ENCODE results near the gene PHRF1. TPM values are rescaled to one million over a fixed set of nuclear protein-coding genes. Genes with fewer than 3 reads are reported as not detected.
"Not testable (repeated sequence)": the region's sequence is repeated elsewhere in the genome, so short reads cannot be mapped to it uniquely, and the experiment has no call there.

PHRF1 gene
- total RNA-seq, 2 experiments from 2014 or later, result 46.8 to 48.6 TPM

GRCh38 chr11:643366-643765 is 67.1 kb downstream of the PHRF1 start:
- DNase-seq, result no peak
- H3K36me3 Mint-ChIP-seq (ENCODE audit: low read depth), result peaks cover 5% of the 10 kb centered on the region
- CTCF ChIA-PET, result no interaction called here
- peaks cover 9% of the 10 kb centered on the region for H3K4me1 Mint-ChIP-seq
- no peak overlapping the region for H3K27ac Mint-ChIP-seq
- no peaks in the 10 kb centered on the region for H3K9me3 Mint-ChIP-seq
- POLR2A ChIA-PET, result no interaction called here
- peaks cover 10% of the 10 kb centered on the region for H3K27me3 Mint-ChIP-seq
- H3K4me3 Mint-ChIP-seq, result no peak overlapping the region

DNA sequence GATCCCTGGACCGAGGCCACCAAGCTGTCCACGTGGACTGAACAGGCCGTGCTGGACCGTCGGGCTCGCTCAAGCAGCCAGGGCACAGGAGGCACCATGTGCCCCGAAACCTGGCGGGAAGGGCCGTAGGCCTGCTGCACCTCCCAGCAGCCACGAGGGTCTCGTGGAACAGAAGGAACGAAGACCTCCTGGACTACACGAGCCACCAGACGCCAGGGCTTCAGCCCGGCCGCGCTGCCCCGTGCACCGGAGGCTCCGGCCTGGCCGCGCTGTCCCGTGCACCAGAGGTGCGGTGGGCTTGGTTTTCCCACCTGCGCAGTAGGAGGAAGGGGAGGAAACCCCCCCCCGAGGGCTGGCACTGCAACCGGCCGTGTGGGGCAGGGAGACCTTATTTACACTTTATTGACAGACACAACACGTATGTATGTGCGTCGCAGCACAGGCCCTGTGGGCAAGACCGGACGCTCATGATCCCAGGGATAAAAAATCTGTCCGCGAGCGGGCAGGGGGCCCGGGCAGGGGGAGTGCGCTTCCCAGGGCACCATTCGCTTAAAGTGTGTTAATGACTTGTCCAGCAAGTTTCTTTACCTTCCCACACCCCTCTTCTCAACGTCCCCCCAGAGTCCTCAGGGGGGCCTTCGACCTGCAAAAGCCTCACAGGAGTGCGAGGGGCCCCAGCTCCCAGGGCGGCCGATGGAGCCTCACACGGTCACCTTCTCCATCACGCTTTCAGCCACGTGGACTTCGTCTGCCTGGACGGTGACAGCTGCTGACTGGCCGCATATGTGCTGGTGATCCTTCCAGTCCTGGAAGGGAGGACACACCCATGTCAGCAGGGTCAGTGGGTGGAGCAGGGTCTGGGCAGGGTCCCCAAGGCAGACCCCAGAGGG is 67.8 kb downstream of the PHRF1 start:
- Mint-ChIP-seq H3K27me3 (peaks cover 3% of the 10 kb centered on the region), H3K4me1 (peaks cover 5% of the 10 kb centered on the region), H3K36me3 (ENCODE audit: low read depth) (peaks cover 9% of the 10 kb centered on the region), H3K4me3 (no peak overlapping the region), H3K9me3 (no peaks in the 10 kb centered on the region), H3K27ac (no peak overlapping the region)
- CTCF ChIA-PET, result no interaction called here
- POLR2A ChIA-PET, result no interaction called here
- no peak for DNase-seq

- Mint-ChIP-seq H3K27ac (no peak overlapping the region), H3K27me3 (no peaks in the 10 kb centered on the region), H3K9me3 (no peaks in the 10 kb centered on the region), H3K36me3 (ENCODE audit: low read depth) (peaks cover 9% of the 10 kb centered on the region), H3K4me1 (peaks cover 3% of the 10 kb centered on the region), H3K4me3 (no peak overlapping the region)
- ChIA-PET CTCF (no interaction called here), POLR2A (no interaction called here)
- no peak for DNase-seq
These were observed 69.3 kb downstream of the PHRF1 start for GRCh38 chr11:645536-645935.

GRCh38 chr11:646214-646613 is 69.9 kb downstream of the PHRF1 start:
- ChIA-PET POLR2A (no interaction called here), CTCF (interaction anchor here (0.6 to 1.1 kb wide), 2 partner anchors 50 to 87 kb away, joined by 3 read pairs; no protein-coding TSS in a partner anchor)
- Mint-ChIP-seq H3K27me3 (no peaks in the 10 kb centered on the region), H3K27ac (no peak overlapping the region), H3K9me3 (no peaks in the 10 kb centered on the region), H3K4me3 (no peak overlapping the region), H3K4me1 (peaks cover 3% of the 10 kb centered on the region), H3K36me3 (ENCODE audit: low read depth) (peaks cover 9% of the 10 kb centered on the region)
- DNase-seq, result no peak

GRCh38 chr11:647672-648158 is 71.4 kb downstream of the PHRF1 start:
- H3K4me3 Mint-ChIP-seq, H3K4me1 Mint-ChIP-seq, H3K27me3 Mint-ChIP-seq, DNase-seq, H3K27ac Mint-ChIP-seq, POLR2A ChIA-PET, H3K9me3 Mint-ChIP-seq: not testable (repeated sequence)
- CTCF ChIA-PET, result interaction anchor here (1.0 kb wide), 1 partner anchor 57 kb away, joined by 3 read pairs; no protein-coding TSS in a partner anchor
- H3K36me3 Mint-ChIP-seq (ENCODE audit: low read depth), result peaks cover 13% of the 10 kb centered on the region

GRCh38 chr11:650482-650881 is 74.2 kb downstream of the PHRF1 start:
- POLR2A ChIA-PET, result no interaction called here
- DNase-seq, result no peak
- Mint-ChIP-seq H3K9me3 (no peaks in the 10 kb centered on the region), H3K4me3 (no peak overlapping the region), H3K27ac (no peak overlapping the region), H3K36me3 (ENCODE audit: low read depth) (peaks cover 13% of the 10 kb centered on the region), H3K4me1 (peaks cover 3% of the 10 kb centered on the region), H3K27me3 (no peaks in the 10 kb centered on the region)
- CTCF ChIA-PET, result no interaction called here

- H3K36me3 Mint-ChIP-seq (ENCODE audit: low read depth); H3K27ac Mint-ChIP-seq; H3K4me3 Mint-ChIP-seq; POLR2A ChIA-PET; DNase-seq; H3K9me3 Mint-ChIP-seq; H3K4me1 Mint-ChIP-seq; H3K27me3 Mint-ChIP-seq: not testable (repeated sequence)
- CTCF ChIA-PET, result interaction anchor here (0.6 kb wide), 1 partner anchor 73 kb away, joined by 3 read pairs; no protein-coding TSS in a partner anchor
These were observed 76.9 kb downstream of the PHRF1 start for GRCh38 chr11:653136-653535.

DNA sequence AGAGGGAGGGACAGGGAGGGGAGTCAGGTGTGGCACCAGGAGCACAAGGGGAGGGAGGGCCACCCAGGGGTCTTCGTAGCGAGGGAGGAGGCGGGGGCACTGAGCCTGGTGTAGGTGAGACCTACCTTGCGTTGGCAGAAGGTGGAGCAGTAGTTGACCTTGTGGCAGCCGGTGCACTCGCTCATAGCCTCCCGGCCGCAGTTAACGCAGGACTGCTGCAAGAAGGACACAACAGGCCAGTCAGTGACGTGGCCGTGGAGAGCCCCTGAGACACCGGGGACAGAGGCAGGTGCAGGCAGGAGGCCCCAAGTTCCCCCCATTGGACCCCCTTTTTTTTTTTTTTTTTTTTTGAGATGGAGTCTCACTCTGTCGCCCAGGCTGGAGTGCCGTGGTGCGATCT is 77.6 kb downstream of the PHRF1 start:
- peaks cover 6% of the 10 kb centered on the region for H3K36me3 Mint-ChIP-seq (ENCODE audit: low read depth)
- CTCF ChIA-PET, result no interaction called here
- no peaks in the 10 kb centered on the region for H3K4me1 Mint-ChIP-seq
- POLR2A ChIA-PET, result no interaction called here
- no peak overlapping the region for H3K27ac Mint-ChIP-seq
- DNase-seq, result no peak
- H3K4me3 Mint-ChIP-seq, result no peak overlapping the region
- no peaks in the 10 kb centered on the region for H3K27me3 Mint-ChIP-seq
- no peaks in the 10 kb centered on the region for H3K9me3 Mint-ChIP-seq

GRCh38 chr11:654444-654843 is 78.2 kb downstream of the PHRF1 start:
- H3K9me3 Mint-ChIP-seq; H3K27ac Mint-ChIP-seq; H3K4me1 Mint-ChIP-seq; POLR2A ChIA-PET; H3K4me3 Mint-ChIP-seq; H3K27me3 Mint-ChIP-seq; DNase-seq; H3K36me3 Mint-ChIP-seq (ENCODE audit: low read depth): not testable (repeated sequence)
- CTCF ChIA-PET, result interaction anchor here (0.6 kb wide), 1 partner anchor 17 kb away, joined by 3 read pairs; no protein-coding TSS in a partner anchor

DNA sequence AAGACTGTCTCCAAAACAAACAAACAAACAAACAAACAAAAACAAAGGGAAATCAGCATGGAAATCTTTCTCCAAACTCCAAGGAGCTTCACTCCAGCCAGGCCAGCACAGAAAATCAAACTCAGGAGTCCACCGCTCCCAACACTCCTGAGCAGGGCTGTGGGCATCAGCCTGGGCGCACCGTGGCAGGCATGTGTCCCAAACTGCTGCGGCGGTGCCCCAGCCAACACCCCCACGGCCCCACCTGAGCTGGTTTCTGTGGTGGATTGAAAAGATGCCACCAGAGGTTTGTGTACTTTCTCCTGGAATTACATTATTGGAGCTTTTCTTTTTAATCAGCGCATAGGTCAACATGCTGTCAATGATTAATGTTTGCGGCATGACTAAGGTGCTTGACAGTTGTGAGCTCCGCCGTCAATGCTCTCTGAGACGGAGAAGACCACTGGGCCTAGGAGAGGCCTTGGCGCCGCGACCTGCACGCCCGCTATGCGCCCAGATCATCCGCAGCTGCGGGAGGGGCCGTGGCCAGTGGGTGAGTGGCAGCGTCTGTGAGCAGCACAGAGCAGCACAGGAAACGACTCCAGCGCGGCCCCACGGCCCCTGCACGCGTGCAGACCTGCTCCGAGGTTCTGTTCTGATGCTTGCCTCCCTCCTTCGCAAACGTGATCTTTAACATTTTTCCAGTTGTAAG is 78.9 kb downstream of the PHRF1 start:
- H3K4me1 Mint-ChIP-seq, result no peaks in the 10 kb centered on the region
- H3K4me3 Mint-ChIP-seq, result no peak overlapping the region
- H3K36me3 Mint-ChIP-seq (ENCODE audit: low read depth), result peaks cover 8% of the 10 kb centered on the region
- POLR2A ChIA-PET, result no interaction called here
- H3K27ac Mint-ChIP-seq, result no peak overlapping the region
- DNase-seq, result no peak
- no peaks in the 10 kb centered on the region for H3K27me3 Mint-ChIP-seq
- no peaks in the 10 kb centered on the region for H3K9me3 Mint-ChIP-seq
- CTCF ChIA-PET, result interaction anchor here (0.6 to 0.9 kb wide), 2 partner anchors 19 to 232 kb away, joined by 3 read pairs; no protein-coding TSS in a partner anchor

DNA sequence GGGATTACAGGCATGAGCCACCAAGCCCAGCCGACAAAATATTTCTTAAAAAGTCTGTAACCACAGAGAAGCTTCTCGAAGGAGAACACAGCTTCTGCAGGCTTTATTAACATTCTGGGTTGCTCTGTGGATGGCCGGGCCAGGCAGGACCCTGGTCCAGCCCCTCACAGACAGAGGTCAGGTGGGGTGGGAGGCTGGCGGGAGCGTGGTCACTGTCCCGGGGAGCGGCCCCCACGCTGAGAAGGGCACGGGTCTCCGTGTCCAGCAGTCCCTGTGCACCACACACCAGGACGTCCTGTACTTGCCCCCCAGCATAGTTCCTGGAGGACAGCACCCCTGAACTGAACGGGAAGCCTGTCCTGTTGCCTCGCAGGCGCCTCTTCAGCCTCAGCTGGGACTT is 80.2 kb downstream of the PHRF1 start:
- POLR2A ChIA-PET, result no interaction called here

GRCh38 chr11:656866-657265 is 80.6 kb downstream of the PHRF1 start:
- Mint-ChIP-seq H3K27me3 (no peaks in the 10 kb centered on the region), H3K4me3 (no peak overlapping the region), H3K4me1 (no peaks in the 10 kb centered on the region), H3K36me3 (ENCODE audit: low read depth) (peaks cover 6% of the 10 kb centered on the region), H3K27ac (no peak overlapping the region), H3K9me3 (no peaks in the 10 kb centered on the region)
- DNase-seq, result no peak
- POLR2A ChIA-PET, result no interaction called here
- CTCF ChIA-PET, result interaction anchor here (0.6 to 1.6 kb wide), 4 partner anchors 16 to 136 kb away, joined by 3 read pairs; no protein-coding TSS in a partner anchor

More for the DNA sequence above, 80.2 kb downstream of the PHRF1 start:
- Mint-ChIP-seq H3K4me1 (no peaks in the 10 kb centered on the region), H3K27me3 (no peaks in the 10 kb centered on the region), H3K36me3 (ENCODE audit: low read depth) (peaks cover 6% of the 10 kb centered on the region), H3K4me3 (no peak overlapping the region), H3K9me3 (no peaks in the 10 kb centered on the region), H3K27ac (no peak overlapping the region)
- CTCF ChIA-PET, result interaction anchor here (0.6 to 1.6 kb wide), 5 partner anchors 17 to 136 kb away, joined by 3 read pairs; partner anchors contain the start of gene TMEM80
- DNase-seq, result no peak

- no peak for DNase-seq
- Mint-ChIP-seq H3K27me3 (no peaks in the 10 kb centered on the region), H3K27ac (no peak overlapping the region), H3K9me3 (no peaks in the 10 kb centered on the region), H3K4me3 (no peak overlapping the region), H3K4me1 (no peaks in the 10 kb centered on the region), H3K36me3 (ENCODE audit: low read depth) (peaks cover 3% of the 10 kb centered on the region)
- ChIA-PET POLR2A (interaction anchor here (0.5 kb wide), 1 partner anchor 11 kb away, joined by 3 read pairs; no protein-coding TSS in a partner anchor), CTCF (interaction anchor here (1.6 kb wide), 1 partner anchor 18 kb away, joined by 3 read pairs; no protein-coding TSS in a partner anchor)
These were observed 81.4 kb downstream of the PHRF1 start for GRCh38 chr11:657691-658126.
